ENCODE data around the gene CORO1C.
"Not testable (repeated sequence)": the region's sequence is repeated elsewhere in the genome, so short reads cannot be mapped to it uniquely, and the experiment has no call there.

Gene CORO1C

DNA sequence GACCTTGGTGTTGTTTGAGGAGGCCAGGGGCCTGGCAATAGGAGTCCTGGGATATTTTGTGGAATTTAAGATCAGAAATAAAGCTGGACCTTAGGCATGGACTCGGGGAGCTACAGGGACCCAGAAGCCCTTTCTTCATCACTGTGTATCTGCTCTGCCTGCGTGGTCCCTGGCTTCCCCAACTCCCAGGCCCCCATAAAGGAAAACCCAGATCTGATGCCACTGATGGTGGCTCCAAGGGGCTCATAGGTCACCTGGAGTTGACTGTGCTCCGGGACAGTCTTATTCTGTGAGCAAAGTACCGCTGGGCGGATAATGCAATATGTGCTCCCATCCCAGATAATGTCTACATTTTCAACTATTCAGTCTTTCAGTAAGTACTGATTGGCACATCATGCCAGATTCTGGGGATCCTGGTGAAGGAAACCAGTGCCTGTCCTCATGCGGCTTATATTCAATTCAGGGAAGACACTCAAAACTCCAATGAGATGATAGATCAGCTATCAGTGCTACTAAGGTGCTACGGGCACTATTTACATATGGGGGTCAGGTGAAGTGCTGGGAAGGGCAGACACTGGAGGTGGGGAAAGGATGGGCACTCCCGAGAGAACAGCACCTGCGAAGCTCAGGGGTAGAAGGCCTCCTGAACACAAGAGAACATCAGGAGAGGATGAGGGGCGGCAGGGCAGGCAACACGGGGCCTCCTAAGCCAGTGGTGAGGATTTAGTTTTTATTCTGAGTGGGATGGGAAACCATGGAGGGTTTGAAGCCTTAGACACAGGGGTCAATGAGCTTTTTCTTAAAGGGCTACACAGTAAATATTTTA, 92.1 kb downstream of the CORO1C start:
- in situ Hi-C loops (cut with MboI; ENCODE audit: low sequenced_read_pairs) = no loop called here

- in situ Hi-C loops (cut with MboI; ENCODE audit: low sequenced_read_pairs) = no loop called here
Observed at GRCh38 chr12:108638141-108638827, 93.0 kb downstream of the CORO1C start.

- in situ Hi-C loops (cut with MboI; ENCODE audit: low sequenced_read_pairs) = no loop called here
Observed at GRCh38 chr12:108637222-108637971, 93.9 kb downstream of the CORO1C start.

GRCh38 chr12:108635997-108636808, 95.1 kb downstream of the CORO1C start:
- in situ Hi-C loops (cut with MboI; ENCODE audit: low sequenced_read_pairs) = no loop called here

- in situ Hi-C loops (cut with MboI; ENCODE audit: low sequenced_read_pairs) = no loop called here
Observed at GRCh38 chr12:108635201-108635996, 95.9 kb downstream of the CORO1C start.

- in situ Hi-C loops (cut with MboI; ENCODE audit: low sequenced_read_pairs) = no loop called here
Observed at GRCh38 chr12:108634341-108634751, 97.0 kb downstream of the CORO1C start.

GRCh38 chr12:108633534-108634248, 97.6 kb downstream of the CORO1C start, which contains the start of gene SELPLG:
SELPLG (minus strand) TSS chr12:108633894; CDS start chr12:108624307, 9,587 bp downstream.
- in situ Hi-C loops (cut with MboI; ENCODE audit: low sequenced_read_pairs) = no loop called here

GRCh38 chr12:108633081-108633533, 98.2 kb downstream of the CORO1C start:
- in situ Hi-C loops (cut with MboI; ENCODE audit: low sequenced_read_pairs) = no loop called here

DNA sequence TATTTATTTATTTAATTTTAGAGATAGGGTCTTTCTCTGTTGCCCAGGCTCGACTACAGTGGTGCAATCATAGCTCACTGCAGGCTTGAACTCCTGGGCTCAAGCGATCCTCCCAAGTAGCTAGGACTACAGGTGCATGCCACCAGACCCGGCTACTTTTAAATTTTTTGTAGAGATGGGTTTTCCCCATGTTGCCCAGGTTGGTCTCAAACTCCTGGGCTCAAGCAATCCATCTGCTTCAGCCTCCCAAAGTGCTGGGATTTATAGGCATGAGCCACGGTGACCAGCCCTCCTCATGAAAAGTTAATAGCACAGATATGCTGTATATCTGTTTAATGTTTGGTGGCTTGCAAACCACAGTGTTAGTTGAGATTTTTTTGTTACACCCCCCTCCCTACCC, 100.1 kb downstream of the CORO1C start:
- in situ Hi-C loops (cut with MboI; ENCODE audit: low sequenced_read_pairs) = not testable (repeated sequence)

DNA sequence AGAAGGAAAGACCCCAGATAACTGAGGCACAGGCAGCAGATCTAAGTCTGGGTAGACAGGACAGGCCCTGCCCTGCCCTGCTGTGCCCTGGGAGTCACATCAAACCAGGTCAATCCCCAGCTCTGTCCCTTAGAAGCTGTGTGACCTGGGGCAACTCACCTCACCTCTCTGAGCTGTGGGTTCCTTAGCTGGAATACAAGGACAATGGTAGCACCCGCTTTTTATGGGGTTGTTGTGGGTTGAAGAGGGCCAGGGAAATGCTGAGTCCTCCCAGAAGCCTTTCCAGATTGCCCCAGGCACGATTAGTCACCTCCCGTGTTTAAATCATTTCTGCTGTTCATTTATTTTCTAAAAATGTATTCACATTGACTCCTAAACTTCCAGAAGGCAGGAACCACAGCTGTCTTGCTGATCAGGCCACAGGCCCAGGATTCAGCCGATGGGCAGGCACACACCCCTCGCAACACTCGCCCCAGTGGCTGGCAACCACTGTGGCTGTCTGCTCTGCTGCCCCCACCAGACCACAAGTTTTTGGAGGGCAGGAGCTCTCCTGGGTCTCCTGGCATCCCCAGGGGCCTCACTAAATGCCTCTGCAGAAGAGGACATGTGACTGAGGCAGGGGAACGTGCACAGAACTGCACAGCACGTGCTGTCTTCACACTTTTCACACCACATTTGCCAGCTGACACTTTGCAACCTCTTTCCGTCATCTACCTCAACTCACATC, 100.7 kb downstream of the CORO1C start:
- in situ Hi-C loops (cut with MboI; ENCODE audit: low sequenced_read_pairs) = no loop called here

DNA sequence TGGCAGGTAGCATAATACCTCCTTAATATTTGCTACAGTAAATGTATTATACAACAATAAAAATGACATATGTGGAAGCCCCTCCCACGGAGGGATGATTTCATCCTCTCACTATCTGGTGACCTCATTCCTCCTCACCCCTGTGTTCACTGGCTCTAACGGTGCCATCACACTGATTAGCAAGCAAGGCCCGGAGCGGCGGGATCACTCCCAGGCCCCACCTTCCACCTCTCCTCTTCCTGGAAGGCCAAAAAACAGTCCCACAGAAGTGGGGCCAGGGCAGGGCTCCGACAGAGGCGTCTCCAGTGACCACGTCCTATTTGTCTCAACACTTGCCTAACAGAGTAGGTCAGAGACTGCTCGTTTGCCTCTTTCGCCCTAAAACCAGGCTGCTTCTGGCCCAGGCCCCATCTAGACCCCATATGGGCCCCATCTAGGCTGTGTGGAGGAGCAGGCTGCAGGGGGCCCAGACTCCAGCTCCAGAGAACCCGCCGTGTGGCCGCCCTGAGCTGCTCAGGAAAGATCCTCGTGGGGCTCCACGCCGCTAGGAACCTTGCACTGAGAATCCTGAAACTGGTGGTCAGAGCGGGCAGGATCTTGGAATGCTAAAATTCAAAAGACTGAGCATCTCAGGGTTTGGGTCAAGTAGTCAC, 101.4 kb downstream of the CORO1C start:
- in situ Hi-C loops (cut with MboI; ENCODE audit: low sequenced_read_pairs) = no loop called here

DNA sequence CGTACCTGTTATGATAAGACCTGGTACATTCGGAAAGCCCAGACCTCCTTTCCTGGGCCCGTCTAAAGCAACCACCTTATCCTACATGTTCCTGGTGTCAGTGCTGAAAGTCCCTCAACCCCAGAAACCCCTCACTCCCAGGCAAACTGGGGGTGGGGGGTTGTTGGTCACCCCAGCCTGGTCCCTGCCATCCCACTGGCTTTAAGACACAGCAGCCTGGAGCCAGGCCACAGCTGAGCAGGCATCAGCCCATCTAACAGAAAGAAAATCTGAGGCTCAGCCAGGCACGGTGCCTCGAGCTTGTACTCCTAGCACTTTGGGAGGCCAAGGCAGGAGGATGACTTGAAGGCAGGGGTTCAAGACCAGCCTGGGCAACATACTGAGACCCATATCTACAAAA, 102.2 kb downstream of the CORO1C start:
- in situ Hi-C loops (cut with MboI; ENCODE audit: low sequenced_read_pairs) = no loop called here

DNA sequence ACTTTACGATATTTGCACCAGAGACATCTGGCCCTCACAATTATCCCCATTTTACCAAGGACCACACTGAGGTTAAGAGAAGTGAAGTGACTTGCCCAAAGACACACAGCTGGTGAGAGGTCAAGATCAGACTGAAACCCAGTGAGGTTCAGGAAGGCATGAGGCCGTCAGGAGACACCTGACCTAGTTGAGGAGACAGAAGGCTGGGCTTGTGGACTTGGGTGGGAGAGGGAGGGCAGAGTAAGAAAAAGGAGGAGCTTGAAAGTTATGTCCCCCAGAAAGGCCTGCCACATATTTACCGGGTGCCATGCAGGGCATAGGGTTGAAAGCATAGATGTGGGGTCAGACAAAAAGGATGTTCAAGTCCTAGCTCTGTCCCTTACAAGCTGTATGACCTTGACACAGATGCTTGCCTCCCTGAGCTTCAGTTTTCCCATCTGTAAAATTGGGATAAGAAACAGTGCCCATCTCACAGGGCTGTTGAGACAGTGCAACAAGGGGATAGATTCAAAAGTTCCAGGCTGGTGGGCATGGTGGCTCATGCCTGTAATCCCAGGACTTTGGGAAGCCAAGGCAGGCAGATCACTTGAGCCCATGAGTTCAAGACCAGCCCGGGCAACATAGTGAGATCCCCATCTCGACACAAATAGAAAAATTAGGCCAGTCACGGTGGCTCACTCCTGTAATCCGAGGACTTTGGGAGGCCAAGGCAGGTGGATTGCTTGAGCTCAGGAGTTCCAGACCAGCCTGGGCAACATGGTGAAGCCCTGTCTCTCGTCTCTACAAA, 104.0 kb downstream of the CORO1C start:
- in situ Hi-C loops (cut with MboI; ENCODE audit: low sequenced_read_pairs) = no loop called here

- in situ Hi-C loops (cut with MboI; ENCODE audit: low sequenced_read_pairs) = no loop called here
Observed at GRCh38 chr12:108625228-108625627, 106.1 kb downstream of the CORO1C start.

DNA sequence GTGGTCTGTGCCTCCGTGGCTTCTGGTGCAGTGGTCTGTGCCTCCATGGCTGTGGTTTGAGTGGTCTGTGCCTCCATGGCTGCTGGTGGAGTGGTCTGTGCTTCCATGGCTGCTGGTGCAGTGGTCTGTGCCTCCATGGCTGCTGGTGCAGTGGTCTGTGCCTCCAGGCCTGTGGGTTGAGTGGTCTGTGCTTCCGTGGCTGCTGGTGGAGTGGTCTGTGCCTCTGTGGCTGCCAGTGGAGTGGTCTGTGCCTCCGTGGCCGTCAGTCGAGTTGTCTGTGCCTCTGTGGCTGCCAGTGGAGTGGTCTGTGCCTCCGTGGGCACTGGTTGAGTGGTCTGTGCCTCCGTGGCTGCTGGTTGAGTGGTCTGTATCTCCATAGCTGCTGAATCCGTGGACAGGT, 107.7 kb downstream of the CORO1C start:
- in situ Hi-C loops (cut with MboI; ENCODE audit: low sequenced_read_pairs) = no loop called here

GRCh38 chr12:108622921-108623514, 108.3 kb downstream of the CORO1C start:
- in situ Hi-C loops (cut with MboI; ENCODE audit: low sequenced_read_pairs) = no loop called here

GRCh38 chr12:108622421-108622820, 108.9 kb downstream of the CORO1C start:
- in situ Hi-C loops (cut with MboI; ENCODE audit: low sequenced_read_pairs) = no loop called here

Data from HL-60/S4 treated with retinoic acid at 250 ng/mL for 4 days and 3 days (cell line).